ENCODE results near the gene ZNF428.
A peak's percentile ranks its signal among the peaks of the same experiment; 100 is the strongest.

ZNF428 gene

DNA sequence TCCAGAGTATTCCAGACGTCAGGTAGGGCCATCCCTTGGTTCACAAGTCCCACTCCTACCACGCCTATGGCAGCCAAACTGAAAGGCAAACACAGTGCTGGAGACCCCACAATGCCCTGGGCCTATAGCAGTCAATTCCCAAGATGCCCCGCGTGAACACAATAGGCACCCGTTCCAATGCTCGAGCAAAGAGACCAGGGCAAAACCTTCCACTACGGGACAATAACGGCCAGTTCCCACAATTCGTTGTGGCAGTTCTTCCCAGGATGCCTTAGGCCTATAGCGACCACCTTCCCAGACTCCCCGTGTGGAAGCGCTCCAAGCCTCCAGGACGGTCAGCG is 538 bp downstream of the ZNF428 start:
- H3K27me3 ChIP-seq (ENCODE audit: low read length) = no peaks in the 10 kb centered on the region
- H3K27ac ChIP-seq (ENCODE audit: low read depth, low read length) = peak overlapping the region; percentile 69
- no peaks in the 10 kb centered on the region for H3K36me3 ChIP-seq (ENCODE audit: low read length)
- no peak for TF ChIP-seq EZH2phosphoT487 (conservative IDR thresholded peaks at IDR 0.05; ENCODE audit: low read length)
- TF ChIP-seq, protein P1, sequence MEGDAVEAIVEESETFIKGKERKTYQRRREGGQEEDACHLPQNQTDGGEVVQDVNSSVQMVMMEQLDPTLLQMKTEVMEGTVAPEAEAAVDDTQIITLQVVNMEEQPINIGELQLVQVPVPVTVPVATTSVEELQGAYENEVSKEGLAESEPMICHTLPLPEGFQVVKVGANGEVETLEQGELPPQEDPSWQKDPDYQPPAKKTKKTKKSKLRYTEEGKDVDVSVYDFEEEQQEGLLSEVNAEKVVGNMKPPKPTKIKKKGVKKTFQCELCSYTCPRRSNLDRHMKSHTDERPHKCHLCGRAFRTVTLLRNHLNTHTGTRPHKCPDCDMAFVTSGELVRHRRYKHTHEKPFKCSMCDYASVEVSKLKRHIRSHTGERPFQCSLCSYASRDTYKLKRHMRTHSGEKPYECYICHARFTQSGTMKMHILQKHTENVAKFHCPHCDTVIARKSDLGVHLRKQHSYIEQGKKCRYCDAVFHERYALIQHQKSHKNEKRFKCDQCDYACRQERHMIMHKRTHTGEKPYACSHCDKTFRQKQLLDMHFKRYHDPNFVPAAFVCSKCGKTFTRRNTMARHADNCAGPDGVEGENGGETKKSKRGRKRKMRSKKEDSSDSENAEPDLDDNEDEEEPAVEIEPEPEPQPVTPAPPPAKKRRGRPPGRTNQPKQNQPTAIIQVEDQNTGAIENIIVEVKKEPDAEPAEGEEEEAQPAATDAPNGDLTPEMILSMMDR (IDR thresholded peaks at IDR 0.05; ENCODE audit: insufficient read depth, low read length, poor library complexity, severe bottlenecking) = no peak
- H3K79me2 ChIP-seq (ENCODE audit: insufficient read depth, low read length) = peaks cover 37% of the 10 kb centered on the region
- H3K9me3 ChIP-seq (ENCODE audit: insufficient read depth, low read length) = no peaks in the 10 kb centered on the region
- H2AFZ ChIP-seq (ENCODE audit: low read depth, low read length, severe bottlenecking) = peak overlapping the region; percentile 83
- H3F3A ChIP-seq (ENCODE audit: insufficient read depth) = peaks cover 17% of the 10 kb centered on the region; the same call in 1 of the 2 replicates
- no peaks in the 10 kb centered on the region for H3K9me2 ChIP-seq (replicated peaks; ENCODE audit: insufficient read depth, low read length)
- H4K20me1 ChIP-seq (ENCODE audit: low read depth, low read length) = no peaks in the 10 kb centered on the region
- H3K9ac ChIP-seq (ENCODE audit: low read length) = peak overlapping the region; percentile 75
- peak overlapping the region; percentile 78 for H3K4me2 ChIP-seq (ENCODE audit: low read depth, low read length, poor library complexity, severe bottlenecking)
- H3K4me3 ChIP-seq (ENCODE audit: insufficient read depth, low read length, poor library complexity, severe bottlenecking) = peak overlapping the region; percentile 65

DNA sequence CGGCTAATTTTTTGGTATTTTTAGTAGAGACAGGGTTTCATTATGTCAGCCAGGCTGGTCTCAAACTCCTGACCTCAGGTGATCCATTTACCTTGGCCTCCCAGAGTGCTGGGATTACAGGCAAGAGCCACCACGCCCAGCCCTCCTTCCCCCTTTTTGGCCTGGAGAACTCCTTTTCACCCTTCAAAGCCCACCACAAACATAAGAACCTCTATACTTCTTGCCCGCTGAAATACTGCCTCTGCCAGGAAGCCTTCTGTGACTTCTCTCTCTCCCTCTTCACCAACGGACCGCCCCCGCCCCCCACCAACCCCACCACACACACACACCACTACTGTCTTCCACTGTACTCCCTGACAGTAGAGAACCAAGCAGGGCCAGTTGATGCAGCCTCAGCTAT is 2.5 kb downstream of the ZNF428 start:
- H3K4me2 ChIP-seq (ENCODE audit: low read depth, low read length, poor library complexity, severe bottlenecking) = no peak overlapping the region
- H3K27me3 ChIP-seq (ENCODE audit: low read length) = no peaks in the 10 kb centered on the region

DNA sequence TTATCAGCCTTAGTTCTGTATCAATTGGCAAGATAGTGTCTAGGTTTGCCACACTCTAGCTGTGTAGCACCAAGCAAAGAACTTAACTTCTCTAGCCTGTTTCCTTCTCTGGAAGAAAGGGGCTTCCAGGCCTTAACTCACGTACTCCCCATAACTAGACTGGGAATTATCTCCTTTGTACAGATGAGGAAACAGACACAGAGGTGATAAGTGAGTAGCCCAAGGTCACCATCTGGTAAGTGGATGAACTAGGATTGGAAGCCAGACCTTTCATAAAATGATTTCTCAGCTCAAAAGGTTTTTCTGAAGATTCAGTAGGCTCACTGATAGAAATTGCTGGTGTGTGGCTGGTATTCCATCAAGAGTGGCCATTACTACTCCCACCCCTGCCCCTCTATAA is 3.1 kb downstream of the ZNF428 start:
- H3K36me3 ChIP-seq (ENCODE audit: low read length) = no peaks in the 10 kb centered on the region
- no peak overlapping the region for H3K9ac ChIP-seq (ENCODE audit: low read length)
- H2AFZ ChIP-seq (ENCODE audit: low read depth, low read length, severe bottlenecking) = no peak overlapping the region
- H3K9me2 ChIP-seq (replicated peaks; ENCODE audit: insufficient read depth, low read length) = no peaks in the 10 kb centered on the region
- no peak overlapping the region for H3K4me3 ChIP-seq (ENCODE audit: insufficient read depth, low read length, poor library complexity, severe bottlenecking)
- H3K9me3 ChIP-seq (ENCODE audit: insufficient read depth, low read length) = no peaks in the 10 kb centered on the region
- H3K79me2 ChIP-seq (ENCODE audit: insufficient read depth, low read length) = peaks cover 44% of the 10 kb centered on the region
- H4K20me1 ChIP-seq (ENCODE audit: low read depth, low read length) = no peaks in the 10 kb centered on the region
- H3K27ac ChIP-seq (ENCODE audit: low read depth, low read length) = 0 out of 2 replicates have a peak overlapping the region, but pooled peaks have one; percentile 2
- H3K4me2 ChIP-seq (ENCODE audit: low read depth, low read length, poor library complexity, severe bottlenecking) = no peak overlapping the region
- TF ChIP-seq EZH2phosphoT487 (conservative IDR thresholded peaks at IDR 0.05; ENCODE audit: low read length) = no peak
- TF ChIP-seq, protein P1 (IDR thresholded peaks at IDR 0.05; ENCODE audit: insufficient read depth, low read length, poor library complexity, severe bottlenecking) = no peak
- H3K27me3 ChIP-seq (ENCODE audit: low read length) = no peaks in the 10 kb centered on the region
- peaks cover 10% of the 10 kb centered on the region; the same call in 1 of the 2 replicates for H3F3A ChIP-seq (ENCODE audit: insufficient read depth)

More for the DNA sequence above, 2.5 kb downstream of the ZNF428 start:
- H3K9ac ChIP-seq (ENCODE audit: low read length) = no peak overlapping the region
- H3K9me2 ChIP-seq (replicated peaks; ENCODE audit: insufficient read depth, low read length) = no peaks in the 10 kb centered on the region
- H3K27ac ChIP-seq (ENCODE audit: low read depth, low read length) = no peak overlapping the region
- H2AFZ ChIP-seq (ENCODE audit: low read depth, low read length, severe bottlenecking) = no peak overlapping the region
- H3K4me3 ChIP-seq (ENCODE audit: insufficient read depth, low read length, poor library complexity, severe bottlenecking) = no peak overlapping the region
- no peaks in the 10 kb centered on the region for H4K20me1 ChIP-seq (ENCODE audit: low read depth, low read length)
- TF ChIP-seq EZH2phosphoT487 (conservative IDR thresholded peaks at IDR 0.05; ENCODE audit: low read length) = no peak
- TF ChIP-seq, protein P1 (IDR thresholded peaks at IDR 0.05; ENCODE audit: insufficient read depth, low read length, poor library complexity, severe bottlenecking) = no peak
- peaks cover 17% of the 10 kb centered on the region; the same call in 1 of the 2 replicates for H3F3A ChIP-seq (ENCODE audit: insufficient read depth)
- H3K36me3 ChIP-seq (ENCODE audit: low read length) = no peaks in the 10 kb centered on the region
- no peaks in the 10 kb centered on the region for H3K9me3 ChIP-seq (ENCODE audit: insufficient read depth, low read length)
- H3K79me2 ChIP-seq (ENCODE audit: insufficient read depth, low read length) = peaks cover 40% of the 10 kb centered on the region
